ENCODE results near the gene DNAH1. TPM values are rescaled to one million over a fixed set of nuclear protein-coding genes. Genes with fewer than 3 reads are reported as not detected.

The DNAH1 gene
- total RNA-seq, 1 experiment from 2014 or later: 5.5 TPM

DNA sequence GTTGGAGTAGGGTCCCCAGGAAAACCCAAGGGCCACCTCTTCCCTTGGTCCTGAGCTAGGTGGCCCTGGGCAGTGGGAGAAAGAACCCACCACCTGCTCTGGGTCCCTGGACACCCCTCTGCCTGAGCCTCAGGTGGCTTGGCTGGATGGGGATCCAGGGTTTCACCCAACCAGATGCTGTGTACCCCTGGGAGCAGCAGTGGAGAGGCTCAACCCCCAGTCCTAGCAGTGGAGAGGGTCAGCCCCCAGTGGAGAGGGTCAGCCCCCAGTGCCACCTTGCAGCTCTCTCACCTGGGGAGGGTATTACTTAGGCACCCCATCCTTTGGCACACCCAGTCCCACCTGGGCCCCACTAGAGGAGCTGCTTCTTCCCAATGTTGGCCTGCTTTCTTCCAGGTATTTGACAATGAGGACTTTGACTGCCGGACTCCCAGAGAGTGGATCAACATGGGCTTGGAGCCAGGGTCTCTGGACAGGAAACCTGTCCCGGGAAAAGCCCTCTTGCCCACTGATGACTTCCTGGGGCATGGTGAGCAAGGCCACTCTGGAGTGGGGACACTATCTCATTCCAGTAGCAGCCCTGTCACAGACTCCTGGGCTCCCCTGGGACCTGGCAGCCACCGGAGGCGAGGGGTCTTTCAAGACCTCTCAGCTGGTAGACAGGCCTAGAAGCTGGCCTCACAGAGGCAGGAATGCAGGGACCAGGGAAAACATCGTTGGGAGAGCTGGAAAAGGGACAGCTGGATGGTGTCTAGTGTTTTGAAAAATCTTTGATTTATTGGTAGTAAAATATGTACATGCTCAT, 11.6 kb downstream of the DNAH1 start (continued):
- TF ChIP-seq CTCF (IDR thresholded peaks at IDR 0.05 in 2 of 3, conservative IDR thresholded peaks at IDR 0.05 in 1 of 3; ENCODE audit: borderline replicate concordance in 1 of 3, insufficient read depth in 1 of 3, low read depth in 2 of 3, low read length in 2 of 3) (no peak), EZH2 (IDR thresholded peaks at IDR 0.05) (no peak), YY1 (IDR thresholded peaks at IDR 0.05; ENCODE audit: extremely low read depth, insufficient replicate concordance, low read depth, low read length) (no peak)

GRCh38 chr3:52328536-52329080, 12.5 kb downstream of the DNAH1 start:
- H4K20me1 ChIP-seq (ENCODE audit: insufficient read depth): no peaks in the 10 kb centered on the region
- H2AFZ ChIP-seq (ENCODE audit: low read depth, low read length, poor library complexity, severe bottlenecking): no peak overlapping the region
- no TSS peak for BruUV-seq (replicated peaks)
- H3K9me2 ChIP-seq (ENCODE audit: insufficient read depth): no peaks in the 10 kb centered on the region
- POLR2A ChIA-PET: no interaction called here
- H3K9me3 ChIP-seq (ENCODE audit: control insufficient read depth in 1 of 2, insufficient read depth in 1 of 2, low read depth in 1 of 2, low read length in 2 of 2): no peaks in the 10 kb centered on the region
- no peaks in the 10 kb centered on the region for H3K36me3 ChIP-seq (ENCODE audit: control insufficient read depth in 1 of 2, insufficient read depth in 2 of 2, low read length in 2 of 2)
- H3K9ac ChIP-seq (ENCODE audit: low read length): no peak overlapping the region
- ATAC-seq (no peak), DNase-seq (ENCODE audit: low read depth, low spot score) (no peak)
- no peaks in the 10 kb centered on the region for H3K79me2 ChIP-seq (ENCODE audit: insufficient read depth, low read length)
- CTCF ChIA-PET: no interaction called here
- no peaks in the 10 kb centered on the region for H3K27me3 ChIP-seq (ENCODE audit: insufficient read depth, low read length)
- H3K27ac ChIP-seq (ENCODE audit: low read depth, low read length): no peak overlapping the region
- RAD21 ChIA-PET (ENCODE audit: low non-redundant PET in 1 of 2, low total read pairs in 2 of 2, uncharacterized antibody in 2 of 2, unreplicated experiment in 2 of 2): no interaction called here
- no peak overlapping the region for H3K4me3 ChIP-seq (replicated peaks in 1 of 2; ENCODE audit: low read depth in 1 of 2, low read length in 2 of 2)
- TF ChIP-seq JUND (IDR thresholded peaks at IDR 0.05) (no peak), CEBPB (IDR thresholded peaks at IDR 0.05; ENCODE audit: low read depth) (no peak), CBX3 (IDR thresholded peaks at IDR 0.05; ENCODE audit: low read depth) (no peak), EZH2 (IDR thresholded peaks at IDR 0.05) (no peak), YY1 (IDR thresholded peaks at IDR 0.05; ENCODE audit: extremely low read depth, insufficient replicate concordance, low read depth, low read length) (no peak), SIN3A (IDR thresholded peaks at IDR 0.05; ENCODE audit: low read depth) (no peak), SRF (IDR thresholded peaks at IDR 0.05; ENCODE audit: low read depth) (no peak), TCF7L2 (IDR thresholded peaks at IDR 0.05; ENCODE audit: borderline replicate concordance, extremely low read depth, insufficient read depth, insufficient read length) (no peak), CTCF (IDR thresholded peaks at IDR 0.05 in 2 of 3, conservative IDR thresholded peaks at IDR 0.05 in 1 of 3; ENCODE audit: borderline replicate concordance in 1 of 3, insufficient read depth in 1 of 3, low read depth in 2 of 3, low read length in 2 of 3) (no peak), POLR2A (IDR thresholded peaks at IDR 0.05; ENCODE audit: borderline replicate concordance, extremely low read depth, insufficient read depth, insufficient read length) (no peak), ELF1 (IDR thresholded peaks at IDR 0.05; ENCODE audit: borderline replicate concordance, low read depth) (no peak), POLR2AphosphoS5 (IDR thresholded peaks at IDR 0.05; ENCODE audit: low read depth, low read length) (no peak), ZNF274 (IDR thresholded peaks at IDR 0.05; ENCODE audit: low read depth, low read length) (no peak), MAX (IDR thresholded peaks at IDR 0.05) (no peak), EZH2phosphoT487 (IDR thresholded peaks at IDR 0.05; ENCODE audit: borderline replicate concordance) (no peak), RAD21 (IDR thresholded peaks at IDR 0.05; ENCODE audit: low read depth) (no peak)
- TF ChIP-seq, protein P1, sequence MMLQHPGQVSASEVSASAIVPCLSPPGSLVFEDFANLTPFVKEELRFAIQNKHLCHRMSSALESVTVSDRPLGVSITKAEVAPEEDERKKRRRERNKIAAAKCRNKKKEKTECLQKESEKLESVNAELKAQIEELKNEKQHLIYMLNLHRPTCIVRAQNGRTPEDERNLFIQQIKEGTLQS (IDR thresholded peaks at IDR 0.05): no peak
- no peaks in the 10 kb centered on the region; a peak in 1 of 4 replicates for H3K4me1 ChIP-seq (ENCODE audit: control insufficient read depth in 1 of 2, insufficient read depth in 2 of 2, low read length in 2 of 2)
- intact Hi-C loops (cut with micrococcal nuclease): no loop called here
- no peak overlapping the region for H3K4me2 ChIP-seq (ENCODE audit: low read length)
